Cardiac fibroblast (primary cell): ENCODE measurements around the gene KCNMA1.
A peak's percentile ranks its signal among the peaks of the same experiment; 100 is the strongest.

Experiments
- DNase-seq, 2 donors: peaks; one replicate each; pipeline versions ENCODE4 v3.0.0 to v3.0.0-alpha.2; 2010; ENCODE audit warnings: low read depth in 2 of 2
- H3K4me3 ChIP-seq, 2 donors: replicated peaks in 1 of 2; 1 replicate in 1 of 2; 2 replicates in 1 of 2; pipeline ENCODE4 v1.5.1; 2011; ENCODE audit warnings: low read depth in 2 of 2, low read length in 2 of 2, mild to moderate bottlenecking in 2 of 2, moderate library complexity in 1 of 2
- TF ChIP-seq, protein P1 (sequence below): IDR thresholded peaks from one replicate; pipeline ENCODE4 v1.5.1; 2011; ENCODE audit warnings: low read depth, mild to moderate bottlenecking, low read length, inconsistent platforms

The KCNMA1 gene

GRCh38 chr10:77187376-77187999, 450.1 kb downstream of the KCNMA1 start:
- no peak overlapping the region for H3K4me3 ChIP-seq
- TF ChIP-seq, protein P1, sequence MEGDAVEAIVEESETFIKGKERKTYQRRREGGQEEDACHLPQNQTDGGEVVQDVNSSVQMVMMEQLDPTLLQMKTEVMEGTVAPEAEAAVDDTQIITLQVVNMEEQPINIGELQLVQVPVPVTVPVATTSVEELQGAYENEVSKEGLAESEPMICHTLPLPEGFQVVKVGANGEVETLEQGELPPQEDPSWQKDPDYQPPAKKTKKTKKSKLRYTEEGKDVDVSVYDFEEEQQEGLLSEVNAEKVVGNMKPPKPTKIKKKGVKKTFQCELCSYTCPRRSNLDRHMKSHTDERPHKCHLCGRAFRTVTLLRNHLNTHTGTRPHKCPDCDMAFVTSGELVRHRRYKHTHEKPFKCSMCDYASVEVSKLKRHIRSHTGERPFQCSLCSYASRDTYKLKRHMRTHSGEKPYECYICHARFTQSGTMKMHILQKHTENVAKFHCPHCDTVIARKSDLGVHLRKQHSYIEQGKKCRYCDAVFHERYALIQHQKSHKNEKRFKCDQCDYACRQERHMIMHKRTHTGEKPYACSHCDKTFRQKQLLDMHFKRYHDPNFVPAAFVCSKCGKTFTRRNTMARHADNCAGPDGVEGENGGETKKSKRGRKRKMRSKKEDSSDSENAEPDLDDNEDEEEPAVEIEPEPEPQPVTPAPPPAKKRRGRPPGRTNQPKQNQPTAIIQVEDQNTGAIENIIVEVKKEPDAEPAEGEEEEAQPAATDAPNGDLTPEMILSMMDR = no peak
- no peak for DNase-seq

- H3K4me3 ChIP-seq = no peak overlapping the region
- TF ChIP-seq, protein P1 = no peak
- DNase-seq = no peak
Observed at GRCh38 chr10:77186936-77187335, 450.7 kb downstream of the KCNMA1 start.

GRCh38 chr10:77185696-77186095, 451.9 kb downstream of the KCNMA1 start:
- DNase-seq = no peak
- H3K4me3 ChIP-seq = no peak overlapping the region
- TF ChIP-seq, protein P1 = no peak

DNA sequence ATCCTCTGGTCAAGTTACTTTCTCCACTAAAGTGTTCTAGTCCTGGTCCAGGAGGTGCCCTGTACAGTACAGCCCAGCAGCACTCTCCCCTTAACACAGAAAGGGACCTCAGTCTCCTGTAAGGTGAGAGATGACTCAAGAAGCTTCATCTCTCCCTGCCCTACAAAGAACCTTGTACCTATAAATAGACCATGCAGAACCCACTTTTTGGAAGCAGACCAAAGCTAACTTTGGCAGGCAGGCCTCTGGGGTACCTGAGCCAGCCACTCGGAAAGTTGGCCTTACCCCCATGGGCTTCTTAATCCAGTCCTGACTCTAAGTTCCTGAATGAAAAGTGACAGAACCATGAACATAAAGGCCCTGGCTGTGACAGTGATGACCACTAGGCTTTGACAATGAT, 454.8 kb downstream of the KCNMA1 start:
- H3K4me3 ChIP-seq = no peak overlapping the region
- TF ChIP-seq, protein P1 = no peak
- DNase-seq = no peak

DNA sequence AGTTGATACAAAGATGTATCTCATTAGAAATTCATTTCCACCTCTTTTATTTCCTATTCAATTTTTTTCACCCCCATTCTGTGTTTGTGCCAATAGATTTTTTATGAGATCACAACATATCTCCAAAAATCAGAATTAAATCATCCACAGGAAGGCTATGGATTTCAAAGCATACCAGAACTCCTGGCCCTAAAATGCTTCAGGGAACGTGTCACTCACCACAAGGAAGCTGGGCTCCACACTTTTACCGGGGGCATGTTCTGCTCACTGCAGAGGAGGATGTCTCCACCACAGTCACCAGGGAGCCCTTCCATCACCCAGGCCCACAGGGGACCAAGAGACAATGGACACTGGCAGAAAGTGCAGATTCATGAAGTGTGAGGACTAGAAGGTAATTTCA, 456.8 kb downstream of the KCNMA1 start:
- TF ChIP-seq, protein P1 = no peak
- H3K4me3 ChIP-seq = no peak overlapping the region
- DNase-seq = no peak

- peak; percentile 32 to 64 for DNase-seq
- H3K4me3 ChIP-seq = no peak overlapping the region
- TF ChIP-seq, protein P1 = no peak
Observed at GRCh38 chr10:77180104-77180503, 457.5 kb downstream of the KCNMA1 start.
